Pulmonary artery endothelial cell (primary cell): ENCODE measurements around the gene RPS6KC1. TPM values are rescaled to one million over a fixed set of nuclear protein-coding genes. Genes with fewer than 3 reads are reported as not detected.
A peak's percentile ranks its signal among the peaks of the same experiment; 100 is the strongest.
"Not testable (repeated sequence)": the region's sequence is repeated elsewhere in the genome, so short reads cannot be mapped to it uniquely, and the experiment has no call there.

Experiments
- DNase-seq: peaks from one replicate; pipeline ENCODE4 v3.0.0-alpha.2; 2011; ENCODE audit warnings: low read depth, low spot score
- total RNA-seq: library from RNA; depleted of rRNA; stranded (reverse); fragments of >200 nt; gene quantifications from 2 replicates; pipeline ENCODE4 v1.2.3, GENCODE V29; 2014

RPS6KC1 gene
- 19.7 and 23.4 TPM in 2 replicates for total RNA-seq

- DNase-seq: peak; percentile 30
Measured at GRCh38 chr1:213051127-213051880, at the start of gene RPS6KC1. TSS of gene RPS6KC1 (plus strand) at chr1:213051241. CDS start at chr1:213051405, 164 bp downstream.

- DNase-seq: no peak
Measured at GRCh38 chr1:213003256-213003655, 47.8 kb upstream of the RPS6KC1 start.

- no peak for DNase-seq
Measured at GRCh38 chr1:213008564-213008963, 42.5 kb upstream of the RPS6KC1 start.

GRCh38 chr1:213014642-213015041, 36.4 kb upstream of the RPS6KC1 start:
- no peak for DNase-seq

- peak; percentile 89 for DNase-seq
Measured at GRCh38 chr1:213015099-213016050, 35.7 kb upstream of the RPS6KC1 start, which contains the start of gene ANGEL2. TSS of gene ANGEL2 (minus strand) at chr1:213015867. CDS start at chr1:213015671, 196 bp downstream.

- no peak for DNase-seq
Measured at GRCh38 chr1:213017447-213018273, 33.4 kb upstream of the RPS6KC1 start.

- no peak for DNase-seq
Measured at GRCh38 chr1:213019450-213019849, 31.6 kb upstream of the RPS6KC1 start.

- DNase-seq: no peak
Measured at GRCh38 chr1:213020016-213020415, 31.0 kb upstream of the RPS6KC1 start.

GRCh38 chr1:213027024-213027423, 24.0 kb upstream of the RPS6KC1 start:
- not testable (repeated sequence) for DNase-seq

- no peak for DNase-seq
Measured at GRCh38 chr1:213032651-213033050, 18.4 kb upstream of the RPS6KC1 start.

GRCh38 chr1:213034713-213035112, 16.3 kb upstream of the RPS6KC1 start:
- no peak for DNase-seq

- DNase-seq: no peak
Measured at GRCh38 chr1:213035573-213035972, 15.5 kb upstream of the RPS6KC1 start.

- no peak for DNase-seq
Measured at GRCh38 chr1:213041443-213041842, 9.6 kb upstream of the RPS6KC1 start.

GRCh38 chr1:213045321-213046226, 5.5 kb upstream of the RPS6KC1 start:
- not testable (repeated sequence) for DNase-seq

GRCh38 chr1:213049232-213049631, 1.8 kb upstream of the RPS6KC1 start:
- no peak for DNase-seq

- no peak for DNase-seq
Measured at GRCh38 chr1:213050745-213051126, 305 bp upstream of the RPS6KC1 start.

GRCh38 chr1:213051881-213052202, 801 bp downstream of the RPS6KC1 start:
- DNase-seq: no peak

GRCh38 chr1:213053455-213053854, 2.4 kb downstream of the RPS6KC1 start:
- DNase-seq: no peak

- DNase-seq: no peak
Measured at GRCh38 chr1:213054142-213054541, 3.1 kb downstream of the RPS6KC1 start.
